NCI-H1436 treated with DMSO at 0.1 percent for 48 hours (cell line): Measurements from ENCODE around the gene TRABD2B.

Source experiments
- DNase-seq: peaks from one replicate; lab custom pipeline; 2025; lab: John Stamatoyannopoulos, UW

Gene TRABD2B

DNA sequence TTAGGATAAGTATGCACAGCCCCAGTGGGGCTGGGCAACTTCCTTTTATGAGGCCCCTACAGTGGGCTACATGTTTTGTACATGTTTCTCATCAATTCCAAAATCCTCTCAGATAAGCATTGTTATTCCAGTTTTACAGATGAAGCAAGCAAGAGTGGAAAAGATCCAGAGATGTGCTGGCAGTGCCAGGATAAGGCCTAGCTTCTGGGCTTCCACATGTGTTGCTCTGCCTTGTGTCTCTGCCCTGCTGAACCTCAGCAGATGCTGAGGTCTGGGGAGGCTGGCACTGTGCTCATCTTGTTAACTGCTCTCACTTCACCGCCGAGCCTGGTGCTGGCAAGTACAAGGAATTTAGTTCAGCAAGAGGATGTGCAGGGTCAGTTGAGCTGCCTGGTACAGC is 202.1 kb downstream of the TRABD2B start:
- no peak for DNase-seq

DNA sequence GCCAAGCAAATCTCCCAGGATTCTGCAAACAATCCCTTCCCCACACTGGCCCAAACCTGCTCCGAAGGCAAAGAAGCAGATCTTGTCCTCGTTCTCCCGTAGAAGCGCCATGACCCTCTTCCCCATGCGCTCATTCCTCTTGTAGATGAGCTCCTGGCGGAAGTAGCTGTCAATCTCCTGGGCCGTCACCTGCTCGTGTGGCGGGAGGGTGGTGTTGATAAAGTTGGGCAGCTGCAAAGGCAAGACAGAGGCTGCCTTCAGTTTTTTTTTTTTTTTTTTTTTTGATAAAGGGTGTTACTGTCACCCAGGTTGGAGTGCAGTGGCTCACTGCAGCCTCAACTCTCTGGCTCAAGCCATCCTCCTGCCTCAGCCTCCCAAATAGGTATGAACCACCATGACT is 202.7 kb downstream of the TRABD2B start:
- no peak for DNase-seq

DNA sequence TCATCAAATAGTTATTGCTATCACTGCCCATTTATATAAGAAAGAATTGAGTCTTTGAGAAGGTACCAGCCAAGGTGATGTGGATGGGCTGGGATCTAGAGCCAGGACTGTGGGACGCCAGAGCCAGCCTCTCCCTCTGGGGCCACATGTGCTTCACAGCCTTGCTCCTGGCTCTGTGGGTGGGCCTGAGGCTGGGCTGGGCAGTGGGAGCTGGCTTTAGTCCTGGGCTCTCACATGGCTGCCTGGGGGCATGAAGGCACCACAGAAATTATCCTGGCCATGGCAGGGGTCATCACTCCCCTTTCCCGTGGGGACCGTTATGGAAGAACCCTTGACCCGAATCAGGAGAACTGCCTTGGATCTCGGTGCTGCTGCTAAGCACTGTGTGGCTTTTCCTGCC is 203.1 kb downstream of the TRABD2B start:
- DNase-seq, result no peak

DNA sequence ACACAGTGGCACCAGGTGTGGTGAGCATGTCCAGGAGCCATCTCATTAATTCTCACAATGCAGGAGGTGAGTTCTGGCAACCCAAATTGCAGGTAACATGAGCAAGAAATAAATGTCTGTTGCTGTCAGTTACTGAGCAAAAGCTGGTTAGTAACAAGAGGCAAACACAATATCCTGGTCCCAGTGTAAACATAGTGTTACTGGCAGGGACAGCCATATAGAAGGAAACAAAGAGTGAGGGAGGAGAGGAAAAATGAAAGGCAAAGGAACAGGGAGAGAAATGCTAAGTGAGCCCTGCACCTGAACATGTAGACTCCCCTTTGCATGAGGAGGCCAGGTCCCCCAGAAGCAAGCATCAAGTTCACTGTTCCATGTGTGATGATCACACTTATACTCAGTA is 203.6 kb downstream of the TRABD2B start:
- no peak for DNase-seq

DNA sequence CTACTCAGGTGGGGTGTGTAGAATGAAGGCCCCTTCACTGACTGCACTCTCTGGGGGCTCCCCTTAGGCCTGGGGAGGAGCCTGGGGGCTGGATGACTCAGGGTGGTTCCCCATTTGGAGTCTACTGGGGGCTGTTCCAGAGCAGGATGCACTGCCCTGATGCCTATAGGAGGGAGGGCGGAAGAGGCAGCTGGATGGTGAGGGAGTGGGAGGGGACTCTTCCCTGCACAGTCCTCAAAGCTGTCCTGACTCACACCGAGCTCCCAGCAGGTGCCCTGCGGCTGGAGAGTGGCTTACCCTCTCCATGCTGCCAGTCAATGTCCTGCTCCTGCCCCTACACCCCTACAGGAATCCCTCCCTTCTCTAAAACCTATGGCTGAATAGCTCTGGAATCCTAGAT is 204.4 kb downstream of the TRABD2B start:
- no peak for DNase-seq

DNA sequence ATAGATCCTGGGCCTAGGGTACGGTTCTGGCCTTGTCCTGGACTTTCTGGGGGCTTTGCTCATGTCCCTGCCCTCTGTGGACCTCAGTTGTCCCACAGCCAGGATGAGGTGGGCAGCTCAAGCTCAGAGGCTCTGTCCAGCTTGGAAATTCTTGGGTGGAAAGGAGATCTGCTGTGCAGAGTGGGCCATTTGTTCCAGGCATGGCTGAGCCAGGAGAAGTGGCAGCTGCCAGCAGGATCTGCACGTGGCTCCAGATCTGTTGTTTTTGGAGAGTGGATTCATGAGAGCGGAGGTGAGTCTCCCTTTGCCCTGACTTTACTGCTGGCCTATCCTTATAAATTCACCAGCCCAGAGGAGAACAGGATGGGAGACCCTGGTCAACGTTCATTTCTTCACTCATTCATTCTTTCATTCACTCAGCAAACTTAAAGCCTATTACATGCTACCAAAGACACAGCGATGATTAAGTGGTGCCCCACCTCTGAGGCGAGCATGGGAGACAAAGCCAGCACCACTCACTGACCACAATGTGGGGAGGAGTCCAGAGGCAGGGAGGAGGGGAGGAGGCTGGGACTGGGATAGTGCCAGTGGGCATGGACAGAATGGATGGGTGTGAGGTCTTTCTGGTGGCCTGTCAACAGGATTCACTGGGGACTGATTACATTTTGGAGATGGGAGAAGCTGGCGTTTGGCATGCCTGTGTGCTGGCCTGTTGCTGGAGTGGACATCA is 205.1 kb downstream of the TRABD2B start:
- no peak for DNase-seq

DNA sequence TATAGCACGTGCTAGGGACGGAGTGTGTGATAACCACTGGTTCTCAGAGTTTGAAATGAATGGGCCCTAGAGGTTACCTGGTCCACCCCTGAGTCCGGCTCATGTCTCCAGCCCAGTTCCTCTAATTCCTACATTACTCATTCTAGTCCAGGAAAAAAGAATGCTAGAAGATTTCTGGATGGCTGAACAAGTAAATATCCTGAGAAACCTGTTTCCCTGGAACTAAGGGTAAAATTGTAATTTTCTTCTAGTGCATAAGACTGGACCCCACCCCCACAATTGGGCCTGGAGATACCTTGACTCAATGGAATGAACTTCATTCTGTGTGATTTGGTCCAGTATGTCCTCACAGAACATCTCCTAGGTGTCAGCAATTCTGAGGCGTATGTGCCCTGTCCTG is 208.4 kb downstream of the TRABD2B start:
- DNase-seq, result no peak

DNA sequence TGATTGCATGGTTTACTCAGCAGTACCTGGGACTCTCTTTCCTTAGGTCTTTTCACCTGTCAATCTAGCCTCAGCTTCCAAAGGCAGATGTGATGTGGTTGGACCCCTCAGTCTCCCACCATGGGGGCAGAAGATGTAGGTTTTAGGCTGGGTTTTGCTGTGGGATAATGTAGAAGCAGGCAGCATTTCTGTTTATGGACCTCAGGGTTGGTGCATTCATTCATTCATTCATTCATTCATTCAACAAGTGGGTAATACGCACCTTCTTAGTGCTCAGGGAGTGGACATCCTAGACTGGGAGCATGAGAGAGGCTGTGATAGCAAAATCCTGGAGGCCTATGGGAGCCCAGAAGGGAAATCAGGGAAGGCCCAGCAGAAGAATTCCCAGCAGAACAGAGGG is 209.6 kb downstream of the TRABD2B start:
- DNase-seq, result no peak

DNA sequence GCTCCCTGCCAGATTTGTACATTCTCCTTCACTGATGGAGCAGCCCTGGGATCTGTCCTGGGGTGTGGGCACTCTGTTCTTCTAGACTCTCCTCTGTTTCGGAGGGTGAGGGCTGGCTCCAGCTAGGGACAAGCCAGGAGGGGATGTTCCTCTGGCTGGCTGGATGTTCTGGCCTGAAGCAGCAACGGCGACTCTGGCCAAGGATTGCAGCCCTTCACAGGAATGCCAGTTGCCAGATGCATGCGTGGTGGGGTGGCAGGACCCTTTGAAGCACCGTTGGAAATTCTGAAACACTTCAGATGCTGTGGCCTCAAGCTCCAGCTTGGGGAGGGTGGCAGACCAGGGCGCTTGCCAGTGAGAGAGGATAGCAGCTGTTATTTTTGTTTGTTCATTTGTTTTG is 210.9 kb downstream of the TRABD2B start:
- DNase-seq, result no peak

DNA sequence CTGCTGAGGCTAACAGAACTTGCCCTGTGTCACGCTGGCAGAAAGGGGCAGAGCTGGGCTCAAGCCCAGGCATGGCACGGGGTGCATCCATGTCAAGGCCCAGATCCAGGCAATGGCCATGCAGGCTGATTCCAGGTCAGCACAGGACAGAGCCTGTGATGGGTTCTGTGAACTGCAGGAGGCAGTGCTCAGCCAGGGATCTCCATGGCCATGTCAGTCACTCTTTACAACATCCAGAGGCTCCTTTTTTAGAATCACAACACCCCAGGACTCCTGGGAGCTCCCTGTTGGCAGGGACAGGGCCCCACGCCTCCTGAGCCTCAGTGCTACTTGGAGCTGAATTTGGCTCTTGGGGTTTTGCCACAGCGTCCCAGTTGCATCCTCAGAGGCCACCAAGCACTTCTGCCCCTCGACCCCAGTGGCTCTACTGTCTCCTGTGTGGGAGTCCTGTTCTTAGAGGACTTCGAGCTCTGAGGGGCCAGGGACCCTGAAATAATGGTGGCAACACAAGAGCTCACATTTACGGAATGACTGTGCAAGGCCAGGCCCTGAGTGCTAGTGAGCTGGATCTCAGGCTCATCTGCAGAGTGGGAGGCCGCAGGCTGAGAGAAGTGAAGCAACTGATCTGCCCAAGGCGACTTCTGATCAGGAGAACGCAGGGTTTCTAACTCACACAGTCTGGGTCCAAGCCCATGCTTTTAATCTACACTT is 211.5 kb downstream of the TRABD2B start:
- DNase-seq, result no peak

DNA sequence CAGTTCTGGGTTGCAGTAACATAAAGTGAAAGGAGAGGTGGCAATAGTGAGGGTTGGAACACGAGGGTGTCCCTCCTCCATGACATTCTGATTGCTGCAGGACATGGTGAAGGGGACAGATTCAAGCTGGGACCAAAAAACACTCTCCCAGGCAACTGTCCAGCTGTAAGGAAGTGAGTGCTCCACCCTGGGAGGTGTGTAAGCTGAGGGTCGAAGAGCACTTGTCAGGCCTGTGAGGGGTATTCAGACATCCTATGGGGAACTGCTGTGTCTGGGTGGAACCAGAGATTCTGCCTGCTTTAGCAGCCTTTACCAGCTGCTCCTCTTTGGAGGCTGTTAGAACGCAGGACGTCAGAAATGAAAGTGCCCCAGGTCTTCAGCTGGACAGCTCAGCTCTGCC is 212.1 kb downstream of the TRABD2B start:
- no peak for DNase-seq

DNA sequence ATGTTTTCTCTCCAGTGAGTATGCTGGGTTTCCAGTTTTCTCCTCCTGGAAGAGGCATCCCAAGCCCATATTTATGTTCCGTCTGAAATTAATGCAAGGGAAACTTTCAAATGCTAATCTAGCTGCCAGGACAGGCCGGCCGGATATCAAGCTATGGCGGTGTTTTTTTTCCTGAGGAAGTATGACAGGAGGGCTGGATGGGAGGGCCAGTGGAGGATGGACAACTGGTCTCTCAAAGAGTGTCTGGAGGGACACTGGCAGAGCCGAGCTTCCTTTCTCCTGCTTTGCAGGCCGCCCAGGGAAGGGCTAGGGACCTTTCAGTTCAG is 212.7 kb downstream of the TRABD2B start:
- DNase-seq, result no peak

DNA sequence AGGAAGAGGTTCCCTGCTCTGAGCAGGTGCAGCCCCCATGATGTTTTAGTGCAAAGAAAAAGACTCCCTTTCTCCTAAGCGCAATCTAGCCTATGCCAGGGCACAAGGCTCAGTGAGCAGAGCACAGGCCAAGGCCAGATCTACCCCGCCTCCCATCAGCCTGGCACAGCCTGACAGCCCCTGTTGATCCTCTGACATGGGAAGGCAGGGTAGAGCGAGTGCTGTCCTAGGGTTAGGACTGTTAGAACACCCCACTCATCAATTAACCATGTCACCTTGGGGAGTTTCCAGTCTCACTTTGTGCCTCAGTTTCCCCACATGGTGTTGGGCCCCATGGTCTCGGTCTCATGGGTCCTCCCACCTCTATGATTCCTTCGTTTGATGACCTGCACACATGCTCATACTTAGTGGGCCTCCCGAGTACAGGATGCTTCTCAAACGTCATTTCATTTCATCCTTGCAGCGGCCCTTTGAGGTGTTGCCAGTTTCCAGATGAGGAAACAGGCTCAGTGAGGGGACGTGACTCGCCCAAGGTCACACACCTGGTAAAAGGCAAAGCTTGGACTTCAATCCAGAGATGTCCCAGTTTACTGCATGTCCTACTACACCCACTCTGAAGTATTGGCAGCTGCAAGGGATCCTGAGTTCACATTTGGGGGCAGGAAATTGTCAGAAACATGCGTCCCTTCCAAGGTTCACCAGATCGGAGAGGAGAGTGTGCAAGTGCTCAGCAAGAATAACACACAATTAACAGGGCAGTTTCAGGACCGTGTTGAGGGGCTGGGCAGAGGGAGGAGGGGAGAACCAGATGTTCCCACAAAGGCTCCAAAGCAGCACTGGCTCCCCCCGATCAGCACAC is 213.3 kb downstream of the TRABD2B start:
- no peak for DNase-seq

DNA sequence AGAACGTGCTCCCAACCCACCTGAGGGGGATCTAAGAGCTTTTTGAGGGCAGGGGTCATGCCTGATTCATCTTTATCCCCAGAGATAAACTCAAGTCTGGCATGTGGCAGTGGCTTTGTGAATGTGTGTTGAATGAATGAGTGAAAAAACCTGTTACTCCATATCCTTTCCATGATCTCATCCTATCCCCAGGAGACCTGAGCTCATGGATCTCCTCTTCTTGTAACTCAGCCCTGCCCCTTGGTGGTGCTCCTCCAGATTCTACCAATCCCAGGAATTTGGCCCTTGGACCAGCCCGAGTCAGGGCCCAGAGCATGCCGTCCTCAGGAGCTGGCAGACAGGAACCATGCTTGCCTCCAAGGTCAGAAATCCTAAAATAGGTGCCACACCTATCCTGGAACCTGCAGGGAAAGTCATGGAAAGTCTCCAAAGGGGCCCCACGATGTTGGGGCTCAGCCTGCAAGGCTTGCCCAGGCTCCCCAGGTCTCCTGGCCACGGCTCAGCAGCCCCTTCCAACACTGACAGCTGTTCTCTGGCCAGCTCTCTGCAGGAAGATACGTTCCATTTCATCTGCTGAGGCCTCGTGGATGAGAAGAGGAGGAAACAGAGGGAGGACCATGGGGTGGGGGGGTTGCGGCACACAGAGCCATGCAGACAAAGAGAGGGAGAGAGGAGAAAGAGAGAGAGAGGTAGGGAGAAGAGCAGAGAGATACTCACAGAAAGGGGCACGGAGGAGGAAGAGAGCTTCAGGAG is 214.6 kb downstream of the TRABD2B start:
- DNase-seq, result no peak

DNA sequence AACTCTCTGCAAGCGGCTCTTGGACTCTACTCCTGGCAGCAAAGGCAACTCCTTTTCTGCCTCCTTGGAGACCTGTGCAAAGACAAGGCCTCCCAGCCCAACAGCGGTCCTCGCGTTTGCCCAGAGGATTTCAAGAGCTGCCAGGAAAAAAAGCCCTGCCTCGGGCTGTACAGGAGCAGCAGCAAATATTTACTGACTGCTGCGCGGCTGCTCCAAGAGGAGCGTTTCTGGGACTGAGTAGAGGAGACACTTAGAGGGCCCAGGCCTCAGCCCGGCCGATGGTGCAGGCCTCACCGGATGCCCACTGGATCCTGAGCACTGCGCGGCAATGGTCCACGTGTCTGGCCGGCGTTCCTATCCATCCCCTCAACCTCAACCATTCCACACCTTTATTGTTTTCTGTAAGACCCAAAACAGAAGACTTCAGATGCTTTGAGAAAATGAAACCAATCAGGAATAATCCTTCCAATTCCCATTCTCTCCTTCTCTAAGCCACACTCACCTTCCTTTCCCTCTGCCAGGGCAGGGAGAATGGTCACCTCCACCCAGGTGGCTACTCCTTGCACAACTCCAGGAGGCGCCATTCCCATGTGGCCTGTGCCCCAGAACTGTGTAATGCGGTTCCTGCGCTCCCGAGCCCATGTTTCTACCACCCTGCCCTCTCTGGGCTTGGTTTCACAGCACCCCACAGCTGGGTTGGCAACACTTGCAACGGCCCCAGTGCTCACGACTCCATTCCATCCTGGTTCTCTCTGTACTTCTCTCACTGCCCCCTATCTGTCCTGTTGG is 215.8 kb downstream of the TRABD2B start:
- DNase-seq, result no peak

DNA sequence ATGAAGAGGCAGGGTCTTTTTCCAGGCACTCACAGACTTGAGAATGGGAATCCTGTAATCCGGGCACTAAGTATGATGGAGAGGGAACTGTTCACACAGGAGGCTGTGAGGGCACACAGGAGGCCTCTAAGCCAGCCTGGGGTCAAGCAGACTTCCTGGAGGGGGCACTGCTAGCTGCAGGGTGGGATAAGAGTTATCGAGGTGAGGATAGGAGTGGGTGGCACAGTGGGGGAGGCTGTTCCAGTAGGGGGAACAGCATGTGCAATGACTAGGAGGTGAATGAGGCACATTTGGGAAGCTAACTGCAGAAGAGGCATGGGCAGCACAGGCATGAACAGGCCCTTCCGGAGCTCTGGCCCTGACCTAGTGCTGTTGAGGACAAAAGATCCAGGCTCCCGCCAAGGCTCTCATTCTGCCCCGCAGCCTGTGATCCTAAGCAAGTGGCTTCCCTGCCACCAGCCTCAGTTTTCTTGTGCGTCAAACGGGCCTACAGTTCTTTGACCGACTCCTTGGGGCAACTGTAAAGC is 216.7 kb downstream of the TRABD2B start:
- no peak for DNase-seq

DNA sequence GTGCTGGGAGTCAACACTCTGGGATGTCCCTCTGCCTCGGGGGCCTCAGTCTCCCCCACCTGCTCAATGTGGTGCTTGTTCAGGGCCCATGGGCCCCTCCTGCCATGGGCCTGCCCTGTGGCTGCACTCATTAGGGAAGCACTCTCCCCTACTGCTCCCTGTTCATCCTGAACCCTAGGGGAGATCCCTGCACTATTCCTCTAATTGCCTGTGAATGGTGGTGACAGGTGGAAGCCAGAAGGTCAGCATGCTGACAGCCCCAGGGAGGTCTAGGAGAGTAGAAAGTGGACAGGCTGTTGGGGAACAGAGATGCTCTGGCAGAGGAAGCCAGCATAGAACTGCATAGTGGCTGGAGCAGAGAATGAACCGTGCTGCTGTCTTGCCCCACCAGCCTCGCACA is 217.6 kb downstream of the TRABD2B start:
- no peak for DNase-seq

DNA sequence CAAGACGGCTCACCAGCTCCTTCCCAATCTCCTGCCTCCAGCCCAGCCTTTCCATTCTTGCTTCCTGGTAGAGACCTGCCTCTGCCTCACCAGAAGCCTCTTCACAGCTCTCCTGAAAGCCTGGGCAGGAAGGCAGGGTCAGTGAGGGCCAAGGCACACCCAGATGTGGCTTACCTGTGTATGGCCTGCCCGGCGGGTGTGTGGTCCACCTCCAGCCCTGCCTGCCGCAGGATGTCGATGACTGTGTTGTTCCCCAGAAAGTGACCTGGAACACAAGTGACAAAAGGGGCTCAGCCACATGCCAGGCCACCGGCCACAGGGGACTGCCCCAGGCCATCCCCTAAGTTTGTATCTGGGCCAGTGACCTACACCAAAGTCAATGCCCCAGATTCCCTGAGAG is 218.9 kb downstream of the TRABD2B start:
- DNase-seq, result no peak

DNA sequence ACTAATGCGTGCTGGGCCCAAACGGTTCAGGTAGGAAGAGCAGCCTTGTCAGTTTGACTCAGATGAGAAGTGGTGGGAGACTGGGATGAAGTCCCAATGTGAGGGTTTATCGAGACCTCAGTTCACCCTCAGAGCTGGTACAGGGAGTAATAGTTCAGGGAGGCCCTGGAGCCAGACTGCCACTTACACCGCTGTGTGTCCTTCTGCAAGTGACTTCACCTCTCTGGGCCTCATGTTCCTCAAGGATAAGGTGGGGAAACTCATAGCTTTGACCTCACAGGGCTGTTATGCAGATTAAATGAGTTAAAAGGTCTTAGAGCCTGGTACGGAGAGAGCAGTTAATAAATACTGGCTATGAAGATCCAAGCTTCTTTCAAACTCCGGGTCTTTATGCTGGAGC is 219.9 kb downstream of the TRABD2B start:
- no peak for DNase-seq

DNA sequence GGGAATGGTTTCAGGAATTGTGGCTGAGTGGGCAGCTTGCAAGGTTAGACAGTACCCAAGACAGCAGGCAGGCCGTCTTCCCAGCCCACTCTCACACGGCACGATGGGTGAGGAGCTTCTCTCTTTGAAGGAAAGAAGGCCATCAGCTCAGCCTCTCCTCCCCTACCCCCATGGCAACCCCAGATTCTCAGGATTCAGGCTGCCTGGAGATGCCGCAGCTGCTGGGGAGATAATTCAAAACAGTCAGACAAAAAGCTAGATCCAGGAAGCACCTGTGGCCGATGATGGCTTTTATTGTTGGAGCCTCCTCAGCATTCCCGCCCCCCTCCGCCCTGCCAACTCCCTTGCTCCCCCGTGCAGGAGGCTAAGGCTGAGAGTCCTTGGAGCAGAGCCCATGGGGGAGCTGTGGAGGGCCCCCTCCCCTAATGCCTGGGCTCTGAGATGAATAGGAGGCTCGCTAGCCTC is 220.5 kb downstream of the TRABD2B start:
- DNase-seq, result no peak
